Measurements from ENCODE around the gene SUPT5H. TPM values are rescaled to one million over a fixed set of nuclear protein-coding genes. Genes with fewer than 3 reads are reported as not detected.

Gene SUPT5H
- polyA plus RNA-seq, 10 donors = 70.0 to 97.2 (median 78.8) TPM

DNA sequence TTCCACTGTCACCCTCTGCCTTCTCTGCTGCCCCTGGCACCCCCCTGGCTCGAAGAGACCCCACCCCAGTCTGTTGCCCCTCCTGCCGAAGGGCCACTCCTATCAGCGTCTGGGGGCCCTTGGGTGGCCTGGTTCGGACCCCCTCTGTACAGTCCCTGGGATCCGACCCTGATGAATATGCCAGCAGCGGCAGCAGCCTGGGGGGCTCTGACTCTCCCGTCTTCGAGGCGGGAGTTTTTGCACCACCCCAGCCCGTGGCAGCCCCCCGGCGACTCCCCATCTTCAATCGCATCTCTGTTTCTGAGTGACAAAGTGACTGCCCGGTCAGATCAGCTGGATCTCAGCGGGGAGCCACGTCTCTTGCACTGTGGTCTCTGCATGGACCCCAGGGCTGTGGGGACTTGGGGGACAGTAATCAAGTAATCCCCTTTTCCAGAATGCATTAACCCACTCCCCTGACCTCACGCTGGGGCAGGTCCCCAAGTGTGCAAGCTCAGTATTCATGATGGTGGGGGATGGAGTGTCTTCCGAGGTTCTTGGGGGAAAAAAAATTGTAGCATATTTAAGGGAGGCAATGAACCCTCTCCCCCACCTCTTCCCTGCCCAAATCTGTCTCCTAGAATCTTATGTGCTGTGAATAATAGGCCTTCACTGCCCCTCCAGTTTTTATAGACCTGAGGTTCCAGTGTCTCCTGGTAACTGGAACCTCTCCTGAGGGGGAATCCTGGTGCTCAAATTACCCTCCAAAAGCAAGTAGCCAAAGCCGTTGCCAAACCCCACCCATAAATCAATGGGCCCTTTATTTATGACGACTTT lies 36.8 kb upstream of the SUPT5H start:
- DNase-seq = peak in 1 of 3 donors; percentile 62

DNA sequence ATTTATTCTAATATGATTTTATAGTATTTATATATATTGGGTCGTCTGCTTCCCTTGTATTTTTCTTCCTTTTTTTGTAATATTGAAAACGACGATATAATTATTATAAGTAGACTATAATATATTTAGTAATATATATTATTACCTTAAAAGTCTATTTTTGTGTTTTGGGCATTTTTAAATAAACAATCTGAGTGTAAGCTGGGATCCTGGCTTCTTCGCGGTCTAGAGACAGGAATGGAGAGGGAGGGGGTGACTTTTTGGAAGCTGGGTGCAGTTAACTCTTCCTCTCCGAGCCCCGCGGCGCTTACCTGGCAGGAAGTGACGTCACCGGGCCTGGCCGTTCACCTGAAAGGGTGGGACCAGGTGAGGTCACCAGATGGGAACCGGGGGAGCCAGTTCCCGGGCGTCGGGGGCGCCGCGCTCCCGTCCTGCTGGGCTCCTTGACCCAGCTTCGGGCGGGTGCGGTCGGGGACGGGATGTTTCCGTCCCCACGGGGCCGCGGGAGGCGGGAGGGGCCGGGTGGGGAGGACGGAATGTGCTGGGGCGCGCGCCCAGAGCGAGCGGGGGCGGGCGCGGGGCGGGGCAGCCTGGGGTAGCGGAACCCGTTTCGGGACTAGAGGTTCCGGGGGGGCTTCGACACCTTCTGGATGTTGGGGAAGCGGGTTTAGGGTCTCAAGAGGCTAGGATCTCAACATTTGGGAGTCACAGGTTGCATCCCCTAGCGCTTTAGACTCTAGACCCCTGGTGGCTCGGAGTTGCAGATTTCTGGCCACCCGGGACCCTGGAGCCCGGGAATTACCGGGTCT lies 36.0 kb upstream of the SUPT5H start:
- peak in 2 of 3 donors; percentile 87 to 91 for DNase-seq

DNA sequence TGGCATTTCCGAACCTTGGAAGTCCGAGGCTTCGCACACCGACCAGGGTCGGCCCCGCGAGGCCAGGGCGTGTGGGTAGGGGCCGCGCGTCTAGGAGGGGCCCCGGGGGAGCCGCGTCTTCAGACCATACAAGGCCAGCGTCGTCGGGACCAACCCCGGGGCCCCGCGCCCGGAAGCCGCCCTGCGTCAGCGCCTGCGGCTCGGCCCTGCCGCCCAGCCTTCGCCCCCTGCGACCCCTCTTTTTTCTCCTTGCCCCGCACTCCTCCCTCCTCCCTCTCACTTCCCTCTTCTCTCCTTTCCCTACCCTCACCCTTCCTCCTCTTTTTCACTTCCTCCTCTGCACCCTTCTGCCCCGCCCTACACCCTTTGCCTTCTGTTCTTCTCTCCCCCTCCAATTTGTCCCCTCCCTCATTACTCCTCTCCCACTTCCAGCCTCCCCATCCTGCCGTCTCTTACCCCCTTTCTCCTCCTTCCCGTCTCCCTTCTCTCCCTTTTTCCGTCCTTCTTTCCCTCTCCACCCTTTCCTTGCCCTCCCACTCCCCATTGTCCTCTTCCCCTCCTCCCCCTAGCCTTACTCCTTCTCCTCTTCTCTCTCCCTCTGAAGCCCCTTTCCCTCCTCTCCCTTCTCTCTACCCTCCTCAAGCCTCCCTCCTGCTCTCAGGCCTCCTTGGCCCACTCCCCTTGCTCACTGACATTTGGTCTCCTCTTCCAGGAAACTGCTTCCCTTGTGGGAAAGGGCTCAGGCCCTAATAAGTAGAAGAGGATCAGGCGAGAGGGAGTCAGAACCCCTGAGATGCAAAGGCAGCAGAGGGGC lies 35.2 kb upstream of the SUPT5H start:
- peak in 2 of 3 donors; percentile 73 to 81 for DNase-seq

DNA sequence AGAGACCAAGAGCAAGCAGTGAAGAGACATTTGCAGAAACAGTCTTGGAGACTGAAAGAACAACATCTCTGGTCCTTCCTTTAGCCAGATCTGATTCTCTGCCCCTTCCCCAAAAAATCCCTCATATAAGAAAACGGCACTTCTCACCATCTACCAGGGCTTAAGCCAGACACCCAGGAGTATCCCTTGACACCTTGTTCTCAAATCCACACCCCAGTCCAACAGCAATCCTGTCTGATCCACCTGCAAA lies 34.6 kb upstream of the SUPT5H start:
- no peak for DNase-seq

DNA sequence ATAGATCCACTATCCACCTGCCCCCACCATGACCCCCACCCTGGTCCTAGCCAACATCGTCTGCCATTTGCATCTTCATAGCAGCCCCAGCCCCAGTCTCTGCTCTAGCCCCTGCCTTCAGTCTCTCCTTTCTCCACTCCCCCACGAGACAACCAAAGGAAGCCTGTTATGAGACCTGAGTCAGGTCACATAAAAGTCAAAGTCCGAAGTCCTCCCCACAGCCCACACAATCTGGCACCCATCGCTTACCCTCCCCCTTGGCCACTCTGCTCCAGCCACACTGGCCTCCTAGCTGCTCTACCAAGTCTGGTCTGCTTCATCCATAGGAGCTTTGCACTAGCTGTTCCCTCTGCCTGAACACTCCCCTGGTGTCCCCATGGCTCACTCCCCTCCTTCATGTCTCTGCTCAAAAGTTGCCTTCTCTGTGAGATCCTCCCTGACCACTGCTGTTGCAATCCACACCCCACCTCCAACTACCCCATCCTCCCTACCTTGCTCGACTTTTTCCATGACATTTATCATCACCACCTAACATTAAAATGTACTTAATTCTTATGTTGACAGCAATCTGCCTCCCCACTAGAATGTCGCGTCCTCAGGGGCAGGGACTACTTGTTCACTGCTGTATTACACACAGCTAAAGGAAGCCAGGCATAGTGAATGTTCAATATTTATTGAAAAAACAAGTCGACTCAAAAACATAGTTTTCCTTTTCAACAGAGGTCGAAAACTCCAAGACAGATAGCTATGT lies 34.1 kb upstream of the SUPT5H start:
- peak in 2 of 3 donors; percentile 70 to 79 for DNase-seq

DNA sequence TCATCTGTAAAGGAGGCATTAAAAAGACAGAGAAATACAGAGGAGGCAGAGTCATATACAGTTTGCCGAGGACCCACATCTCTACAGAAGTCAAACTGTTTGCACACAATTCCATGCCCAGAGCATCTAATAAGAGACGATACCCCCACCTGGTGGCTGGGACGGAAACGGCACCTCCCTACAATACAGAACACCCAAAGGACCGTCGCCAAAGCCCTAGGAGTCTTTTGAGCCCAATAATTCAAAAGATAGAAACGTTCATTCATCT lies 33.6 kb upstream of the SUPT5H start:
- DNase-seq = peak; percentile 92 to 96 (median 93)

DNA sequence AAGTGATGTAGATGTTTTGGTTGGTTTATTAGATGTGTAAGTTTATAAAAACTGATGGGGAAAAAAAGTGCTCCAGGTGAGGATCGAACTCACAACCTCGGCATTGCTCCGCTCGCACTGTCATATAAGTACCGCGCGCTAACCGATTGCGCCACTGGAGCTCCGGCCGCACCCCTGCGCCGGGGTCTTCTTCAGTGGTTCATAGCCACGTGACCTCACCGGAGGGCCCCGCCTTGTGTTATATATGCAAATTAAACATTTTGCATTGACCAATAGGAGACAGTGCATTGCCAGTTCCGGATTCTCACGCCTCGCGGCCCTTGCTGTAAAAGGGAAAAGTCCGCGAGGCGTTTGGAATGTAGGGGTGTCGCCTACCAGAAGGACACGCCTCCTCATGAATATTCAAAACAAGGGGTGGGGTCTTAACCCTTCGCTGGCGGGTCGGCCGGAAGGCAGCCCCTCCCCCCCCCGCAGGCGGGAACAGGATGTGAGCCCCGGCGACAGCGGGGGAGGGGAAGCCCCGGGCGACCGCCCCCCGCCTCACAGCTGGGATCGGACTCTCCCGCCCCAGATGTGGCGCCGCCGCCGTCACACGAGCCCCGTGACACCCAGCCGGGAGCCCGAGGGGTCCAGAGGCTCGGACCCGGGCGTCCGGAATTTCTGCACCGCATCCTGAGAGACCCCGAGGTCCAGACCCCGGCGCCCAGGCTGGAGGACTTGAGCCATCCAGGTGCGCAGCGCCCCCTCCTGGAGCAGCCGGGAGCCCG lies 33.1 kb upstream of the SUPT5H start, which contains the start of gene PLEKHG2:
Gene PLEKHG2 (plus strand): TSS at position 570 of the 767 bp plus-strand sequence. CDS start 1,418 bp downstream, outside the sequence.
- DNase-seq = peak; percentile 99 to 100 (median 100)

DNA sequence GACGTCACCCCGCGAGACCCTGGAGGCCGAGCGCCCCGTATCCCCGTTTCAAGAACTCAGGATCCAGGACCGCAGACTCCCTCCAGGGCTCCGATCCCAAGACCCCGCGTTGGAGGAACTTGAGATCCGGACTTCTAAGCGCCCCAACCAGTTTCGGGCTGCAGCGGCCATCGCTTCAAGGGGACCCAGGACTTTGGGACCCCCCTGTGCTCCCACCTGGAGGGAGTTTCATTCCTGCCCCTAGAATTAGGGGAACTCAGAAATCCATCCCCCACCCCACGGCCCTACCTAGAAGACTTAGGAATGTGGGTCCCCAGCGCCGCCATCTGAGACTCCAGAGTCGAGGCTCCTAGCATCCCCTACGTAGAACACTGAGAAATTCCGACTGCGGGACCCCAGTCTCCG lies 32.5 kb upstream of the SUPT5H start:
- peak in 1 of 3 donors; percentile 90 for DNase-seq

DNA sequence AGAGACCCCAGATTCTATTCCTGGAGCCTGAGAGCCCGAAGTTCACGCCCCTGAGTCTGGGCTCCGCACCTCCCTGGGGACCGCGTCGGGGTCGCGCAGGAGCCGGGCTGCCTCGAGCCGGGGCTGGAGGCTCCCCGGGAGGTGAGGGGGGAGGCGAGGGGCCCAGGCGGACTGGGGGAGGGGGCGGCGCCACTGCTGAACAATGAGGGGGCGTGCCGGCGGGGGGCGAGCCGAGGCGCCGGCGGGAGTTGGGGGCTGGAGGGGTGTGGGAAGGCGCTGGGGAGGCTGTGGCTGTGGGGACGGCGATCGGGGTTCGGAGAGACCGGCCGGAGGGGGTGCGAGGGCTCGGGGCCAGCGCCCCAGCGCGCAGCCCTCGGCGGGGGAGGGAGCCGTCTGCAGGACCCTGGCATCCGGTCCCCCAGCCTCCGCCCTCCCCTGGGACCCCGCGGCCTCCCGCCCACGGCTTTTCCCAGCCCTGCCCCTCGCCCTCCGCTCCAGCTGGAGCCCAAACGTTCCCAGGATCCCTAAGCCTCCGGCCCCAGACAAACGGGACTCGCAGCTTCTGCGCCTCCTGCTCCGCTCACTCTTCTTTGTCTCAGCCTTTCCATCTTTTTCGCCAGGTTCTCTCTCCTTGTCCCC lies 32.0 kb upstream of the SUPT5H start:
- DNase-seq = peak in 2 of 3 donors; percentile 82 to 92

DNA sequence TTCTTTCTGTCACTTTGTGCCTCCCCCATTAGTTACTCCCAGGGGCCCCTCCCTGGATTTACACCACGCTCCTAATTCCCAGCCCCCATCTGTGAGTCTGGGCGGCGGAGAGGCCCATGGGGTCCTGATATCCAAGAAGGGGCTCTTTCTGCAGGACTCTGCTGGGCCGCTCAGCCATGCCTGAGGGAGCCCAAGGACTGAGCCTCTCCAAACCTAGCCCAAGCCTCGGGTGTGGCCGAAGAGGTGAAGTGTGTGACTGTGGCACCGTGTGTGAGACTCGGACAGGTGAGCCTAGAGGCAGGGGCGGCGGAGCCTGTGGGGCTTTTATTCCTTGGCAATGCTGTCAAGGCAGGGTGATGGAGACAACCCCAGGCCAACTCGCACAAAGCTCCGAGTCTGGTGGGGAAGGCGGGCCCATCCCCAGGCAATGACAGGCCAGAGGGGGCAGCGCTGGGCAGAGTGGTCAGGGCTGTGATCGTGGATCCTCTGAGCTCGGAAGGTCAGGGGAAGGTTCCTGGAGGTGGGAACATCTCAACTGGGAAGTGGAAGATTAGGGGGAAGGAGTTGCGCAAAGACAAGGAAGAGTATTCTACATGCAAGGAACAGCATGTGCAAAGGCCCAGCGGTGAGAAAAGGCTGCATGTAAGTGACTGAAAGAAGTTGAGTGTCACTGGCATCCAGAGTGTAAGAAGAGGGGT lies 31.3 kb upstream of the SUPT5H start:
- DNase-seq = no peak

DNA sequence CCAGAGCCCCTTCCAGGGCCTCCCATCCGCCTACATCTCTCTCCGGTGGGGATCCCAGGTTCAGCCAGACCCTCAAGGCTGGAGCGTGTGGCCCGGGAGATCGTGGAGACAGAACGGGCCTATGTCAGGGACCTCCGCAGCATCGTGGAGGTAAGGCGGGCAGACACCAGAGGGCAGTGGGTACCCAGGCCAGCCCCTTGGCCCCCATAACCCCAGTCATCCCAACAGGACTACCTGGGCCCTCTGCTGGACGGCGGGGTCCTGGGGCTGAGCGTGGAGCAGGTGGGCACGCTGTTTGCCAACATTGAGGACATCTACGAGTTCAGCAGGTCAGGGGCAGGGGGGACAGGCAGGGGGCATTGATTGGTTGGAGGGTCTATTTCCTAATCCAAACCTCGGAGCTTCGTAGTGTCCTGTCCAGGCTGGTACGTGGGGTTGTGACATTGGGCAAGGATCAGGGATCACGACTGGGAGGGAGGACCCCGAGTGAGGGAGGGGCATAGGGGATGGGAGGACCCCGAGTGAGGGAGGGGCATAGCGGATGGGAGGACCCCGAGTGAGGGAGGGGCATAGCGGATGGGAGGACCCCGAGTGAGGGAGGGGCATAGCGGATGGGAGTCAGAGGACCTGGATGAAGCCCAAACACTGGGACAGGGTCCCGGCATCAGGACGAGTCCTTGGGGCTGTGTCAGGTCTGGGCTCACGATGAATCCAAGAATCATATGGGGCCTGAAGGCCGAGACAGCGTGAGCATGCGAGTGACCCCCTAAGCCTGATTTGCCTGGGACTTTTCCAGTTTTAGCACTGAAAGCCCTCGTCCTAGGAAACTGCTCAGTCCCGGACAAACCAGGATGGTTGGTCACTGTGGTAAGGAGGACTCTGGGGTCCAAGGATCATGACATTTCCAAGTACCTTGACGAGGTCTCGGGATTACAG lies 30.0 kb upstream of the SUPT5H start:
- DNase-seq = no peak

DNA sequence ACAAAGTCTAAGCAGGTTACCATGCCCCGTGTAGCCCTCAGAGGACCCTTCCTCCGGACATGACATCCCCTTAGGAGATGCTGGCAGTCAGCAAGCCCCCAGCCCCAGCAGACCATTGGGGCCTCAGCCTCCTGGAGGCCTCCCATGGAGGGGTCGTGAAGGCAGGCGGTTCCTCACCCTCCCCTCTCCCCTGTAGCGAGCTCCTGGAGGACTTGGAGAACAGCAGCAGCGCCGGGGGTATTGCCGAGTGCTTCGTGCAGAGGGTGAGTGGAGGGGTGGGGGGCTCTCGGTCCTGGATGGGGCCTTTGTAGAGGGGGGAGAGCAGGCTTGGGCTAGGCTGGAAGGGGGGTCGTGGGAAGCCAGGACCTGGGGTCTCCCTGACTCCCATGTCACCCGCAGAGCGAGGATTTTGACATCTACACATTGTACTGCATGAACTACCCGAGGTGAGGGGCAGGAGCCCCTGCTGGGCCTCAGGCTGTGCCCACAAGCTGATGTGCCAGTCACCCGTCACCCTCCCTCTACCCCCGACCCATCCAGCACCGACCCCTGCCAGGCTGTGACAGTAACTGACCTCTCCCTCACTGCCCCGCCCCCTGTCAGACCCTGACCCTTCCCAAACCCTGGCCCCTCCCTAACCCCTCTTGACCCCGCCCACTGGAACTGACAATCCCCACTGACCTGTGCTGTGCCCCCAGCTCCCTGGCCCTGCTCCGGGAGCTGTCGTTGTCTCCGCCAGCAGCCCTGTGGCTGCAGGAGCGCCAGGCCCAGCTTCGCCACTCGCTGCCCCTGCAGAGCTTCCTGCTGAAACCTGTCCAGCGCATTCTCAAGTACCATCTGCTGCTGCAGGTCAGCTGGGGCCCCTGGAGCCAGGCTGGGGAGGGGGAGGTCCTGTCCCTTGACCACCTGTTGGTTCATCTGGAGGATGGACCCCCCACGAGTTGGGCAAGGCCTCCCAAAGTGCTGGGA lies 28.9 kb upstream of the SUPT5H start:
- no peak for DNase-seq

DNA sequence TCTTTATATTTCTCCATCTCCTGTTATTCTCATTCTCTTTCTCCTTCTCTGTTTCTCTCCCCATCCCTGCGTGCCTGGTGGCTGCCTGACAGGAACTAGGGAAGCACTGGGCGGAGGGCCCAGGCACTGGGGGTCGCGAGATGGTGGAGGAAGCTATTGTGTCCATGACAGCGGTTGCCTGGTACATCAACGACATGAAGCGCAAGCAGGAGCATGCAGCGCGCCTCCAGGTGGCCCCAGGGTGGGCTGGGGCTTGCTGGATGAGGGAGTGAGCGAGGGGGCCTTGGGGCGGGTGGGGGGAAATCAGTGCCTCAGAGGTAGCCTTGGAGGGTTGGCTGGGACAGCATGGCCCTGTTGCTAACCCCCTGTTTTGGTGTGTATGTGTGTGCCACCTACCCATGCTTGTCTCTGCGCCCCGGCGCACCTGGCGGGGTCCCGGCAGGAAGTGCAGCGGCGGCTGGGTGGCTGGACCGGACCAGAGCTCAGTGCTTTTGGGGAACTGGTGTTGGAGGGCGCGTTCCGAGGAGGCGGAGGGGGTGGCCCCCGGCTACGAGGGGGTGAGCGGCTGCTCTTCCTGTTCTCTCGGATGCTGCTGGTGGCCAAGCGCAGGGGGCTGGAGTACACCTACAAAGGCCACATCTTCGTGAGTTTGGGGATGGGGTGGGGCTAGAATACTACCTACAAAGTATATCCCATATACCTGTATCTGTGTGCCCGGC lies 27.8 kb upstream of the SUPT5H start:
- DNase-seq = no peak

DNA sequence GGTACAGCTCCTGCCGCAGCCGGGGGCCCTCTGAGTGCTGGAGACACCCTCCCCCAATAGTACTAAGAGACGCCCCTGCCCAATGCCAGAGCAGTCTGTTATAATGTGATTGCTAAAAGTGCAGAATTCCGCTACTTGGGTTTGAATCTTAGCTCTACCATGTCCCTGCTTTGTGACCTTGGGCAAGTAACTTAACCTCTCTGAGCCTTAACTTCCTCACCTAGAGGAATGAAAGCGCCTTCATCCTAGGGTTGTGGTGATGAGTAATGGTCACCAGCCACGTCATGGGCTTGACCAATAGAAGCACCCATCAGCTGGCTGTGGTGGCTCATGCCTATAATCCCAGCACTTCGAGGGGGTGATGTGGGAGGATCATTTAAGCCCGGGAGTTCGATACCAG lies 26.4 kb upstream of the SUPT5H start:
- no peak for DNase-seq

DNA sequence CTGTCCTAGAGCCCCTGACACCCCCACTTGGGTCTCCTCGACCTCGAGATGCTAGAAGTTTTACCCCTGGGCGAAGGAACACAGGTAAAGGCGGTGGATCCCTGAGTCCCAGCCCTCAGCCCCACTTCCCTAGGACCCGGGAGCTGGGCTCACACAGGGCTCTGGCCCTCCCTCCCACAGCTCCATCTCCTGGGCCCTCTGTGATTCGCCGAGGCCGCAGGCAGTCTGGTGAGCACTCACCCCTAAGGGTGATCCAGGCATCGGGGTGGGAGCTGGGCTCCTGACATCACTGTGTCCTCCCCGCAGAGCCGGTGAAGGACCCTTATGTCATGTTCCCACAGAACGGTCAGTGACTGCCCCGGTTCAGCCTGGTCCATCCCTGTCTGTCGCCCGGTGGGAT lies 24.6 kb upstream of the SUPT5H start:
- DNase-seq = no peak

DNA sequence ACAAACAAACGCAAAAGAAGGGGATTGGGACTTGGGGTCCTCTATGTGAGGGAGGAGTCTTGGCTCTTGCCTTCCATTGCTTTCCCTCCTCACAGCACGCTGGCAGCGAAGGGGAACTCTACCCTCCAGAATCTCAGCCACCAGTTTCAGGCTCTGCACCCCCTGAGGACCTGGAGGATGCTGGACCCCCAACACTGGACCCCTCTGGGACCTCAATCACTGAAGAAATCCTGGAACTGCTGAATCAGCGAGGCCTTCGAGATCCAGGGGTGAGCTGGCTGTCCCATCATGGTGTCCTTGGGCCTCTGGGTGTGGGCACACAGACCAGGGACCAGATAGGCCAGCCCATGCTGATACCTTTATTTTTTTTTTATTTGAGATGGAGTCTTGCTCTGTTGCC lies 23.4 kb upstream of the SUPT5H start:
- DNase-seq = no peak

All from muscle of back (tissue), 11 donors.